GM21576 (cell line): ENCODE data around the gene SETD1B.
"Not testable (repeated sequence)": the region's sequence is repeated elsewhere in the genome, so short reads cannot be mapped to it uniquely, and the experiment has no call there.

ENCODE experiments used
- ATAC-seq: cut with Tn5 transposase; IDR thresholded peaks from one replicate; pipeline ENCODE4 v1.9.1; 2021; ENCODE audit warnings: mild to moderate bottlenecking, moderate library complexity; ENCODE audit not compliant: unreplicated experiment

The SETD1B gene

GRCh38 chr12:121779422-121779895 lies 24.4 kb upstream of the SETD1B start:
- no peak for ATAC-seq

- ATAC-seq: no peak
These were observed 23.4 kb upstream of the SETD1B start for GRCh38 chr12:121780429-121780828.

GRCh38 chr12:121781484-121781997 lies 22.3 kb upstream of the SETD1B start:
- peak; percentile 22 for ATAC-seq

- peak; percentile 44 for ATAC-seq
These were observed 21.5 kb upstream of the SETD1B start for GRCh38 chr12:121781998-121782979.

- no peak for ATAC-seq
These were observed 20.0 kb upstream of the SETD1B start for GRCh38 chr12:121783766-121784165.

GRCh38 chr12:121784460-121784859 lies 19.3 kb upstream of the SETD1B start:
- ATAC-seq: no peak

GRCh38 chr12:121786440-121786825 lies 17.4 kb upstream of the SETD1B start:
- no peak for ATAC-seq

- no peak for ATAC-seq
These were observed 16.5 kb upstream of the SETD1B start for GRCh38 chr12:121787063-121788025.

GRCh38 chr12:121788176-121788818 lies 15.5 kb upstream of the SETD1B start:
- no peak for ATAC-seq

- ATAC-seq: peak; percentile 6
These were observed 14.5 kb upstream of the SETD1B start for GRCh38 chr12:121789233-121789781.

GRCh38 chr12:121789800-121790728 lies 13.7 kb upstream of the SETD1B start:
- ATAC-seq: peak; percentile 38

GRCh38 chr12:121790785-121791184 lies 13.0 kb upstream of the SETD1B start:
- not testable (repeated sequence) for ATAC-seq

- ATAC-seq: no peak
These were observed 11.9 kb upstream of the SETD1B start for GRCh38 chr12:121791671-121792551.

- ATAC-seq: no peak
These were observed 11.0 kb upstream of the SETD1B start for GRCh38 chr12:121792607-121793439.

- ATAC-seq: no peak
These were observed 10.4 kb upstream of the SETD1B start, which contains the start of gene RHOF for GRCh38 chr12:121793440-121793837. Gene RHOF (minus strand): TSS chr12:121793688. CDS start chr12:121793633, 55 bp downstream.

GRCh38 chr12:121793838-121794533 lies 9.8 kb upstream of the SETD1B start:
- ATAC-seq: peak; percentile 39
